Nephron progenitor cell (in vitro differentiated cells): ENCODE measurements around the gene FOXI2.

Source experiments
- DNase-seq: peaks from one replicate; pipeline ENCODE4 v3.0.0; 2021
- H3K27ac Mint-ChIP-seq: 2 replicates; pipeline ENCODE4 v1.8.0; 2021; ENCODE audit warnings: mild to moderate bottlenecking, moderate library complexity, mixed read lengths
- H3K27me3 Mint-ChIP-seq: 2 replicates; pipeline ENCODE4 v1.8.0; 2021; ENCODE audit warnings: mild to moderate bottlenecking, low read depth, mixed read lengths; ENCODE audit not compliant: poor library complexity
- H3K36me3 Mint-ChIP-seq: 2 replicates; pipeline ENCODE4 v1.8.0; 2021; ENCODE audit warnings: low read depth, mixed read lengths
- H3K4me1 Mint-ChIP-seq: 2 replicates; pipeline ENCODE4 v1.8.0; 2021; ENCODE audit warnings: mixed read lengths
- H3K4me3 Mint-ChIP-seq: 2 replicates; pipeline ENCODE4 v1.8.0; 2021; ENCODE audit warnings: mild to moderate bottlenecking, moderate library complexity, mixed read lengths
- H3K9me3 Mint-ChIP-seq: 2 replicates; pipeline ENCODE4 v1.8.0; 2021; ENCODE audit warnings: mild to moderate bottlenecking, moderate library complexity, mixed read lengths
- CTCF ChIP-seq: fragments of 200-600 bp; sonication (generic); IDR thresholded peaks from 2 replicates; pipeline ENCODE4 v1.5.0; 2021; ENCODE audit warnings: antibody characterized with exemption

FOXI2 gene

GRCh38 chr10:127736915-127737562 lies at the start of gene FOXI2:
Gene FOXI2 (plus strand): TSS chr10:127737185. CDS start chr10:127737274, 89 bp downstream.
- peak; percentile 80 for DNase-seq
- peak within 1 kb of the TSS; percentile 82 for H3K4me3 Mint-ChIP-seq
- H3K27me3 Mint-ChIP-seq, result peaks cover 93% of the 10 kb centered on the region
- TF ChIP-seq CTCF, result no peak
- peaks cover 5% of the 10 kb centered on the region for H3K36me3 Mint-ChIP-seq
- peaks cover 5% of the 10 kb centered on the region for H3K9me3 Mint-ChIP-seq
- H3K4me1 Mint-ChIP-seq, result peaks cover 26% of the 10 kb centered on the region
- no peak within 1 kb of the TSS for H3K27ac Mint-ChIP-seq

GRCh38 chr10:127687548-127687947 lies 49.4 kb upstream of the FOXI2 start:
- H3K36me3 Mint-ChIP-seq, result no peaks in the 10 kb centered on the region
- no peaks in the 10 kb centered on the region for H3K9me3 Mint-ChIP-seq
- H3K27me3 Mint-ChIP-seq, result peaks cover 6% of the 10 kb centered on the region
- H3K4me1 Mint-ChIP-seq, result peaks cover 13% of the 10 kb centered on the region
- H3K4me3 Mint-ChIP-seq, result no peak overlapping the region
- DNase-seq, result no peak
- no peak for TF ChIP-seq CTCF
- H3K27ac Mint-ChIP-seq, result no peak overlapping the region

- no peak for DNase-seq
- H3K27ac Mint-ChIP-seq, result no peak overlapping the region
- H3K36me3 Mint-ChIP-seq, result no peaks in the 10 kb centered on the region
- H3K4me1 Mint-ChIP-seq, result peaks cover 19% of the 10 kb centered on the region
- H3K4me3 Mint-ChIP-seq, result no peak overlapping the region
- TF ChIP-seq CTCF, result no peak
- H3K27me3 Mint-ChIP-seq, result peaks cover 9% of the 10 kb centered on the region
- peaks cover 4% of the 10 kb centered on the region for H3K9me3 Mint-ChIP-seq
Observed at GRCh38 chr10:127690176-127690835, 46.7 kb upstream of the FOXI2 start.

GRCh38 chr10:127694580-127695193 lies 42.3 kb upstream of the FOXI2 start:
- peak; percentile 66 for DNase-seq
- H3K4me3 Mint-ChIP-seq, result no peak overlapping the region
- no peaks in the 10 kb centered on the region for H3K36me3 Mint-ChIP-seq
- H3K27me3 Mint-ChIP-seq, result peaks cover 12% of the 10 kb centered on the region
- peak overlapping the region; percentile 66 for H3K27ac Mint-ChIP-seq
- peaks cover 4% of the 10 kb centered on the region for H3K9me3 Mint-ChIP-seq
- peaks cover 19% of the 10 kb centered on the region for H3K4me1 Mint-ChIP-seq
- peak; percentile 55 for TF ChIP-seq CTCF

GRCh38 chr10:127695431-127695830 lies 41.6 kb upstream of the FOXI2 start:
- peaks cover 19% of the 10 kb centered on the region for H3K4me1 Mint-ChIP-seq
- peaks cover 15% of the 10 kb centered on the region for H3K27me3 Mint-ChIP-seq
- peaks cover 4% of the 10 kb centered on the region for H3K9me3 Mint-ChIP-seq
- no peak for DNase-seq
- H3K27ac Mint-ChIP-seq, result no peak overlapping the region
- TF ChIP-seq CTCF, result no peak
- no peaks in the 10 kb centered on the region for H3K36me3 Mint-ChIP-seq
- H3K4me3 Mint-ChIP-seq, result no peak overlapping the region
